HepG2 (cell line): ENCODE data around the gene POLR3E. TPM values are rescaled to one million over a fixed set of nuclear protein-coding genes. Genes with fewer than 3 reads are reported as not detected.

Experiments
- AKNA ChIP-seq: sonication (generic); formaldehyde crosslinking; IDR thresholded peaks from 2 replicates; pipeline ENCODE4 v1.4.0; 2020; ENCODE audit warnings: missing genetic modification reagents, borderline replicate concordance
- E2F5 ChIP-seq: sonication (generic); formaldehyde crosslinking; conservative IDR thresholded peaks from 2 replicates; pipeline ENCODE4 v1.4.0; 2020; ENCODE audit warnings: missing genetic modification reagents
- GABPA ChIP-seq, 2 experiments: IDR thresholded peaks; 2 replicates each; pipeline ENCODE4 v1.6.1; 2011 to 2016; ENCODE audit warnings: low read depth in 2 of 2, low read length in 1 of 2, missing biosample characterization in 1 of 2, missing genetic modification characterization in 1 of 2
- HMGA1 ChIP-seq: sonication (generic); formaldehyde crosslinking; conservative IDR thresholded peaks from 2 replicates; pipeline ENCODE4 v1.4.0; 2020; ENCODE audit warnings: missing genetic modification reagents
- HOXA3 ChIP-seq: sonication (generic); formaldehyde crosslinking; IDR thresholded peaks from 2 replicates; pipeline ENCODE4 v1.5.0; 2020; ENCODE audit warnings: missing genetic modification reagents
- KDM6A ChIP-seq: IDR thresholded peaks from 2 replicates; pipeline ENCODE4 v1.6.1; 2016; ENCODE audit warnings: low read depth
- KLF9 ChIP-seq: IDR thresholded peaks from 2 replicates; pipeline ENCODE4 v1.6.1; 2016; ENCODE audit warnings: low read depth
- NBN ChIP-seq: fragments of 450-650 bp; conservative IDR thresholded peaks from 2 replicates; pipeline ENCODE4 v1.6.1; 2017
- PAX8 ChIP-seq: sonication (generic); formaldehyde crosslinking; IDR thresholded peaks from 2 replicates; pipeline ENCODE4 v1.8.0; 2022; ENCODE audit warnings: mild to moderate bottlenecking, missing genetic modification reagents, borderline replicate concordance
- PHF20 ChIP-seq: sonication (generic); formaldehyde crosslinking; IDR thresholded peaks from 2 replicates; pipeline ENCODE4 v1.5.0; 2020; ENCODE audit warnings: mild to moderate bottlenecking, missing genetic modification reagents
- POLR2AphosphoS5 ChIP-seq: IDR thresholded peaks from 2 replicates; pipeline ENCODE4 v1.6.1; 2012; ENCODE audit warnings: low read depth, low read length
- SNAPC2 ChIP-seq: sonication (generic); formaldehyde crosslinking; IDR thresholded peaks from 2 replicates; pipeline ENCODE4 v1.8.1; 2022; ENCODE audit warnings: mild to moderate bottlenecking, missing genetic modification reagents
- ZMAT3 ChIP-seq: sonication (generic); formaldehyde crosslinking; conservative IDR thresholded peaks from 2 replicates; pipeline ENCODE4 v1.7.0; 2021; ENCODE audit warnings: missing genetic modification reagents
- ZNF75D ChIP-seq: sonication (generic); formaldehyde crosslinking; IDR thresholded peaks from 2 replicates; pipeline ENCODE4 v1.8.1; 2023; ENCODE audit warnings: missing genetic modification reagents, mild to moderate bottlenecking, borderline replicate concordance
- polyA plus RNA-seq, 8 experiments: library from polyadenylated mRNA; depleted of rRNA in 3 of 8; stranded (reverse) in 7 of 8; unstranded in 1 of 8; fragments of >200 nt; fragmentation: Illumina TruSeq in 4 of 8; extraction: Trizol in 4 of 8; gene quantifications; 2 replicates each; pipeline versions ENCODE4 v1.2.1 to v1.2.3, GENCODE V29; 2011 to 2016; ENCODE audit warnings: low read depth in 4 of 8, missing spikeins in 1 of 8, mixed read lengths in 1 of 8; ENCODE audit not compliant: insufficient read depth in 1 of 8
- total RNA-seq, 5 experiments: library from RNA; depleted of rRNA; stranded (reverse); fragments of >200 nt; fragmentation: Illumina TruSeq; extraction: Trizol; gene quantifications; 2 replicates each; pipeline ENCODE4 v1.2.3, GENCODE V29; 2016; ENCODE audit warnings: low read depth in 1 of 5
- TF ChIP-seq, protein P1 (sequence below): sonication (generic); formaldehyde crosslinking; IDR thresholded peaks from 2 replicates; pipeline ENCODE4 v1.4.0; 2020; ENCODE audit warnings: mild to moderate bottlenecking, missing genetic modification reagents
- TF ChIP-seq, protein P2 (sequence below): IDR thresholded peaks from 2 replicates; pipeline ENCODE4 v1.6.1; 2016
- TF ChIP-seq, protein P3 (sequence below): IDR thresholded peaks from 2 replicates; pipeline ENCODE4 v1.6.1; 2012; ENCODE audit warnings: inconsistent platforms
- TF ChIP-seq, protein P4 (sequence below): sonication (generic); formaldehyde crosslinking; IDR thresholded peaks from 2 replicates; pipeline ENCODE4 v1.4.0; 2020; ENCODE audit warnings: missing genetic modification reagents

POLR3E gene
- total and polyA plus RNA-seq, 2 of the 13 experiments (the other 11 are each of a cell fraction or from before 2014, with no cell fraction given) = 135 to 262 TPM

- peak; percentile 55; the same call in 1 of the 2 replicates for TF ChIP-seq SNAPC2 (CRISPR knock-in tag)
- TF ChIP-seq PAX8 = 0 out of 2 replicates have a peak, but pooled peaks have one; percentile 48
- peak; percentile 81 for TF ChIP-seq E2F5 (CRISPR knock-in tag)
- TF ChIP-seq PHF20 = peak; percentile 55; the same call in 1 of the 2 replicates
- TF ChIP-seq NBN = no peak
- TF ChIP-seq KDM6A (CRISPR knock-in tag) = peak; percentile 21; the same call in 1 of the 2 replicates
- peak; percentile 96; the same call in 1 of the 2 replicates for TF ChIP-seq AKNA (CRISPR knock-in tag)
- TF ChIP-seq, protein P1, sequence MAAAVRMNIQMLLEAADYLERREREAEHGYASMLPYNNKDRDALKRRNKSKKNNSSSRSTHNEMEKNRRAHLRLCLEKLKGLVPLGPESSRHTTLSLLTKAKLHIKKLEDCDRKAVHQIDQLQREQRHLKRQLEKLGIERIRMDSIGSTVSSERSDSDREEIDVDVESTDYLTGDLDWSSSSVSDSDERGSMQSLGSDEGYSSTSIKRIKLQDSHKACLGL (CRISPR knock-in tag) = peak; percentile 91; the same call in 1 of the 2 replicates
- peak; percentile 88; the same call in 1 of the 2 replicates for TF ChIP-seq ZNF75D (CRISPR knock-in tag)
- no peak for TF ChIP-seq GABPA (IDR thresholded peaks at IDR 0.05; ENCODE audit: low read depth, low read length)
- peak; percentile 49 for TF ChIP-seq GABPA (CRISPR knock-in tag; IDR thresholded peaks at IDR 0.05; ENCODE audit: low read depth)
- TF ChIP-seq HMGA1 = no peak
- TF ChIP-seq KLF9 = no peak; the same call in 1 of the 2 replicates
- TF ChIP-seq, protein P2, sequence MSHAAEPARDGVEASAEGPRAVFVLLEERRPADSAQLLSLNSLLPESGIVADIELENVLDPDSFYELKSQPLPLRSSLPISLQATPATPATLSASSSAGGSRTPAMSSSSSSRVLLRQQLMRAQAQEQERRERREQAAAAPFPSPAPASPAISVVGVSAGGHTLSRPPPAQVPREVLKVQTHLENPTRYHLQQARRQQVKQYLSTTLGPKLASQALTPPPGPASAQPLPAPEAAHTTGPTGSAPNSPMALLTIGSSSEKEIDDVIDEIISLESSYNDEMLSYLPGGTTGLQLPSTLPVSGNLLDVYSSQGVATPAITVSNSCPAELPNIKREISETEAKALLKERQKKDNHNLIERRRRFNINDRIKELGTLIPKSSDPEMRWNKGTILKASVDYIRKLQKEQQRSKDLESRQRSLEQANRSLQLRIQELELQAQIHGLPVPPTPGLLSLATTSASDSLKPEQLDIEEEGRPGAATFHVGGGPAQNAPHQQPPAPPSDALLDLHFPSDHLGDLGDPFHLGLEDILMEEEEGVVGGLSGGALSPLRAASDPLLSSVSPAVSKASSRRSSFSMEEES (CRISPR knock-in tag) = peak; percentile 62; the same call in 1 of the 2 replicates
- peak; percentile 84 for TF ChIP-seq POLR2AphosphoS5
- TF ChIP-seq, protein P3, sequence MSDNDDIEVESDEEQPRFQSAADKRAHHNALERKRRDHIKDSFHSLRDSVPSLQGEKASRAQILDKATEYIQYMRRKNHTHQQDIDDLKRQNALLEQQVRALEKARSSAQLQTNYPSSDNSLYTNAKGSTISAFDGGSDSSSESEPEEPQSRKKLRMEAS = peak; percentile 91
- TF ChIP-seq HOXA3 = peak; percentile 62
- TF ChIP-seq ZMAT3 (CRISPR knock-in tag) = peak; percentile 76
- TF ChIP-seq, protein P4, sequence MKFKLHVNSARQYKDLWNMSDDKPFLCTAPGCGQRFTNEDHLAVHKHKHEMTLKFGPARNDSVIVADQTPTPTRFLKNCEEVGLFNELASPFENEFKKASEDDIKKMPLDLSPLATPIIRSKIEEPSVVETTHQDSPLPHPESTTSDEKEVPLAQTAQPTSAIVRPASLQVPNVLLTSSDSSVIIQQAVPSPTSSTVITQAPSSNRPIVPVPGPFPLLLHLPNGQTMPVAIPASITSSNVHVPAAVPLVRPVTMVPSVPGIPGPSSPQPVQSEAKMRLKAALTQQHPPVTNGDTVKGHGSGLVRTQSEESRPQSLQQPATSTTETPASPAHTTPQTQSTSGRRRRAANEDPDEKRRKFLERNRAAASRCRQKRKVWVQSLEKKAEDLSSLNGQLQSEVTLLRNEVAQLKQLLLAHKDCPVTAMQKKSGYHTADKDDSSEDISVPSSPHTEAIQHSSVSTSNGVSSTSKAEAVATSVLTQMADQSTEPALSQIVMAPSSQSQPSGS (CRISPR knock-in tag) = 0 out of 2 replicates have a peak, but pooled peaks have one; percentile 10
Observed at GRCh38 chr16:22374311-22375116, 77.3 kb downstream of the POLR3E start, which contains the start of gene CDR2 (continued).
